PFSK-1 (cell line): ENCODE measurements around the gene MRPL33.

ENCODE experiments used
- POLR2AphosphoS5 ChIP-seq: IDR thresholded peaks from 2 replicates; pipeline ENCODE4 v1.6.1; 2012; ENCODE audit warnings: low read depth, mild to moderate bottlenecking, control low read depth, low read length, moderate library complexity
- TF ChIP-seq, protein P1 (sequence below), 2 experiments: IDR thresholded peaks; 2 replicates each; pipeline versions ENCODE4 v1.6.1 to v1.8.0; 2011 to 2012; ENCODE audit warnings: low read depth in 2 of 2, low read length in 2 of 2, control low read depth in 1 of 2, inconsistent platforms in 1 of 2, mild to moderate bottlenecking in 1 of 2, moderate library complexity in 1 of 2; ENCODE audit not compliant: insufficient read depth in 1 of 2

DNA sequence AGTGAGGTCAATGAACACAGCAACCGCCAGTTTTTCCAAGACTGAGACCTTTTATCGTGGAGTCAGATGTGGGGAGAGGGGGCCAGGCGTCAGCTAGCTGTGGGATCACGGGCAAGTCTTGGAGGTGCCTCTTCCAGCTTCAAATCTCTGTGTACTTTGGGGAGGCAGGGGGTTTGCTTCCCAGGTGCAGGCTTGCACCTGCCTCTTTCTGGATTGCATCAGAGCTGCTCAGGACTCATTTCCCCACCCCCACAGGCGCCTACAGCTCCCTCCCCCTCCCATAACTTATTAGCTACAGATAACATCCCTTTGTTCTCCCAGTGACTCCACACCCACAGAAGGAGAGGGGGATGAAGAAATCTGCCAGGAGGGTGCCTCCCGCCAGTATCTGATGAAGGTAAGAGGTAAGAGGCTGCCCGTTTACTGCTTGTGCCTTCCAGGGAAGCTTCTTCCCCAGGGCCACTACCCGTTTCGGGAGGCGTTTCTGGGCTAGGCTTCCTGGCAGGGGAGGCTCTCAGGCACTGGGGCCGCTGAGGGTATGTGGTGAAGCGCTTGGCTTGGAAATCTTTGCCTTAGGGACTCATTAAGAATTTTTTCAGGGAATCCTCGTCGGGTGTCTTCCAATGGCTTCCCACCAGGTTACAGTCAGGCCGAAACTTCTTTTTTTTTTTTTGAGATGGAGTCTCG lies 18.8 kb upstream of the MRPL33 start:
- TF ChIP-seq, protein P1, sequence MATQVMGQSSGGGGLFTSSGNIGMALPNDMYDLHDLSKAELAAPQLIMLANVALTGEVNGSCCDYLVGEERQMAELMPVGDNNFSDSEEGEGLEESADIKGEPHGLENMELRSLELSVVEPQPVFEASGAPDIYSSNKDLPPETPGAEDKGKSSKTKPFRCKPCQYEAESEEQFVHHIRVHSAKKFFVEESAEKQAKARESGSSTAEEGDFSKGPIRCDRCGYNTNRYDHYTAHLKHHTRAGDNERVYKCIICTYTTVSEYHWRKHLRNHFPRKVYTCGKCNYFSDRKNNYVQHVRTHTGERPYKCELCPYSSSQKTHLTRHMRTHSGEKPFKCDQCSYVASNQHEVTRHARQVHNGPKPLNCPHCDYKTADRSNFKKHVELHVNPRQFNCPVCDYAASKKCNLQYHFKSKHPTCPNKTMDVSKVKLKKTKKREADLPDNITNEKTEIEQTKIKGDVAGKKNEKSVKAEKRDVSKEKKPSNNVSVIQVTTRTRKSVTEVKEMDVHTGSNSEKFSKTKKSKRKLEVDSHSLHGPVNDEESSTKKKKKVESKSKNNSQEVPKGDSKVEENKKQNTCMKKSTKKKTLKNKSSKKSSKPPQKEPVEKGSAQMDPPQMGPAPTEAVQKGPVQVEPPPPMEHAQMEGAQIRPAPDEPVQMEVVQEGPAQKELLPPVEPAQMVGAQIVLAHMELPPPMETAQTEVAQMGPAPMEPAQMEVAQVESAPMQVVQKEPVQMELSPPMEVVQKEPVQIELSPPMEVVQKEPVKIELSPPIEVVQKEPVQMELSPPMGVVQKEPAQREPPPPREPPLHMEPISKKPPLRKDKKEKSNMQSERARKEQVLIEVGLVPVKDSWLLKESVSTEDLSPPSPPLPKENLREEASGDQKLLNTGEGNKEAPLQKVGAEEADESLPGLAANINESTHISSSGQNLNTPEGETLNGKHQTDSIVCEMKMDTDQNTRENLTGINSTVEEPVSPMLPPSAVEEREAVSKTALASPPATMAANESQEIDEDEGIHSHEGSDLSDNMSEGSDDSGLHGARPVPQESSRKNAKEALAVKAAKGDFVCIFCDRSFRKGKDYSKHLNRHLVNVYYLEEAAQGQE (IDR thresholded peaks at IDR 0.05; ENCODE audit: insufficient read depth in 1 of 2, low read depth in 2 of 2, low read length in 2 of 2), result no peak
- no peak for TF ChIP-seq POLR2AphosphoS5
